ENCODE results near the gene ST3GAL3.

DNA sequence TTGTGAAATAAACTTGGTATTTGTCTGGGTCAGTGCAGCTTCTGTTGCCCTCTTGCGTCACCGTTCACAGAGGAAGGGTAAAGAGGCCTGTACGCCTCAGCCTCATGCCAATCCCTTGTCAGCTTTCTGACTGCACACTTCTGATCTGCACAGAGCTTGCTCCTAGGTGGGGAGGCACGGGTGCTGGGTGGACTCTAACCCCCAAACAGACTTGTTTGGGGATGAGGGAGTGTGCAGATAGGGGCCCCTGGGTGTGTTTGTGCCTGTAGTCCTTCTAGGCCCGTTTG, 270.9 kb downstream of the ST3GAL3 start:
- TF ChIP-seq, protein P1, sequence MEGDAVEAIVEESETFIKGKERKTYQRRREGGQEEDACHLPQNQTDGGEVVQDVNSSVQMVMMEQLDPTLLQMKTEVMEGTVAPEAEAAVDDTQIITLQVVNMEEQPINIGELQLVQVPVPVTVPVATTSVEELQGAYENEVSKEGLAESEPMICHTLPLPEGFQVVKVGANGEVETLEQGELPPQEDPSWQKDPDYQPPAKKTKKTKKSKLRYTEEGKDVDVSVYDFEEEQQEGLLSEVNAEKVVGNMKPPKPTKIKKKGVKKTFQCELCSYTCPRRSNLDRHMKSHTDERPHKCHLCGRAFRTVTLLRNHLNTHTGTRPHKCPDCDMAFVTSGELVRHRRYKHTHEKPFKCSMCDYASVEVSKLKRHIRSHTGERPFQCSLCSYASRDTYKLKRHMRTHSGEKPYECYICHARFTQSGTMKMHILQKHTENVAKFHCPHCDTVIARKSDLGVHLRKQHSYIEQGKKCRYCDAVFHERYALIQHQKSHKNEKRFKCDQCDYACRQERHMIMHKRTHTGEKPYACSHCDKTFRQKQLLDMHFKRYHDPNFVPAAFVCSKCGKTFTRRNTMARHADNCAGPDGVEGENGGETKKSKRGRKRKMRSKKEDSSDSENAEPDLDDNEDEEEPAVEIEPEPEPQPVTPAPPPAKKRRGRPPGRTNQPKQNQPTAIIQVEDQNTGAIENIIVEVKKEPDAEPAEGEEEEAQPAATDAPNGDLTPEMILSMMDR (IDR thresholded peaks at IDR 0.05) = no peak
- TF ChIP-seq POLR2A (IDR thresholded peaks at IDR 0.05) = no peak
